Activated naive CD4-positive, alpha-beta T cell treated with anti-CD3 and anti-CD28 coated beads, Interleukin-2, amount 50 U/mL, for 24 hours (primary cell): ENCODE measurements around the gene FGF7.

Source experiments
- H3K27ac Mint-ChIP-seq: one replicate; pipeline ENCODE4 v1.8.0; 2021; ENCODE audit warnings: mild to moderate bottlenecking, mixed read lengths
- H3K27me3 Mint-ChIP-seq: one replicate; pipeline ENCODE4 v1.8.0; 2021; ENCODE audit warnings: mixed read lengths
- H3K36me3 Mint-ChIP-seq: one replicate; pipeline ENCODE4 v1.8.0; 2021; ENCODE audit warnings: mixed read lengths
- H3K4me1 Mint-ChIP-seq: one replicate; pipeline ENCODE4 v1.8.0; 2021; ENCODE audit warnings: mixed read lengths
- H3K4me3 Mint-ChIP-seq: one replicate; pipeline ENCODE4 v1.8.0; 2021; ENCODE audit warnings: mild to moderate bottlenecking, mixed read lengths
- H3K9me3 Mint-ChIP-seq: one replicate; pipeline ENCODE4 v1.8.0; 2021; ENCODE audit warnings: mixed read lengths

FGF7 gene

GRCh38 chr15:49427372-49427771 is 4.3 kb downstream of the FGF7 start:
- H3K4me3 Mint-ChIP-seq, result no peak overlapping the region
- no peaks in the 10 kb centered on the region for H3K36me3 Mint-ChIP-seq
- no peak overlapping the region for H3K27ac Mint-ChIP-seq

DNA sequence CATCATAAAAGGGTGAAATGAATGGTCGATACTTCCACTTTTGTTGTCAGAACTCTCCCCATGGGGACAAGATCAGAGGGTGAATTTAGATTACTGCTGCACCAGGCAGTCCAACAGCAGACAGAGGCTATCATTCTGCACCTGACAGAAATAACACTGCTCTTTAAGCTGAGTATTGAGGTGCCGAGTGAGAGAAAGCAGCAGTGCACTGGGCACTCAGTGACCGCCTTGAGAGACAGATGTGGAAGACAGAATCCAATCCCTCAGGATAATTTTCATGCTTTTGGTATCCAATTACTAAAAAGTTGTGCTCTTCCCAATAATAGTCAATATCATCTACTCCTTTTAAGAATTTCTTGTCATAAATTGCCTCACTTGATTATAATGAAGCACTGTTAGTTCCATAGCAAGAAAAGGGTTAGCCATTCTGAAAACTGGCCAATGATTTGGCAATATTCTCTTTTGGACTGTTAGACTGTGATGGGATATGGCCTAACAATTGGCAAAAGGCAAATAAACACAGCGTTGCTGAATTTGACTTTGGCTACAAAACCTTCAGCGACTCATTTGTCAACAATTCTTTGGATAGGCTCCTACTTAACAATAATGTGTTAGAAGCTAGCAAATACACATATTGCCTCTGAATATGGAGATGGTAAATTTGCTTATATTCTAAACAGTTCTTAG is 5.5 kb downstream of the FGF7 start:
- H3K4me3 Mint-ChIP-seq, result no peak overlapping the region
- no peak overlapping the region for H3K27ac Mint-ChIP-seq
- H3K9me3 Mint-ChIP-seq, result no peaks in the 10 kb centered on the region
- no peaks in the 10 kb centered on the region for H3K36me3 Mint-ChIP-seq
- H3K27me3 Mint-ChIP-seq, result no peaks in the 10 kb centered on the region
- H3K4me1 Mint-ChIP-seq, result no peaks in the 10 kb centered on the region

More at GRCh38 chr15:49427372-49427771, 4.3 kb downstream of the FGF7 start:
- Mint-ChIP-seq H3K4me1 (no peaks in the 10 kb centered on the region), H3K9me3 (no peaks in the 10 kb centered on the region), H3K27me3 (no peaks in the 10 kb centered on the region)

DNA sequence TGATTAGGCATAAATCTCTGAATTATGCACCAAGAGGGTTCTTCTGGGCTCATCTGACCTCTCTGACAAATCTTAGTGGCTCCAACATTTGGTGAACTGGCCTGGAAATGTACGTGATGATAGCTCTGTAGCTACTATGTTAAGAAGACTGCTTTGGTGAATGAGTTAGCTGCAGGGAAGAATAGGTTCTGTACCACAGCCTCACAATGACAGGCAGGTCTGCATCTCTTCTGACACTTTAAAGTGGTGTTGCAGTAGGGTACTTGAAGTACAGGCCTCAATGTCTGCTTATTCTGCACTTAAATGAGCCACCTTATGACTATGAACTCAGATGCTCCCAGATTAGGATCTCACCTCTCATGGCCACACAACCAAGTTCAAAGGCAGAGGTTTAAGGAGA is 7.0 kb downstream of the FGF7 start:
- H3K9me3 Mint-ChIP-seq, result no peaks in the 10 kb centered on the region
- no peaks in the 10 kb centered on the region for H3K27me3 Mint-ChIP-seq
- H3K4me3 Mint-ChIP-seq, result no peak overlapping the region
- no peak overlapping the region for H3K27ac Mint-ChIP-seq
- H3K4me1 Mint-ChIP-seq, result no peaks in the 10 kb centered on the region
- no peaks in the 10 kb centered on the region for H3K36me3 Mint-ChIP-seq

GRCh38 chr15:49435174-49435573 is 12.1 kb downstream of the FGF7 start:
- peaks cover 4% of the 10 kb centered on the region for H3K4me1 Mint-ChIP-seq
- no peaks in the 10 kb centered on the region for H3K27me3 Mint-ChIP-seq
- H3K9me3 Mint-ChIP-seq, result no peaks in the 10 kb centered on the region
- no peaks in the 10 kb centered on the region for H3K36me3 Mint-ChIP-seq
- H3K4me3 Mint-ChIP-seq, result no peak overlapping the region
- H3K27ac Mint-ChIP-seq, result no peak overlapping the region

- no peaks in the 10 kb centered on the region for H3K9me3 Mint-ChIP-seq
- H3K27ac Mint-ChIP-seq, result no peak overlapping the region
- H3K4me3 Mint-ChIP-seq, result no peak overlapping the region
- no peaks in the 10 kb centered on the region for H3K27me3 Mint-ChIP-seq
- no peaks in the 10 kb centered on the region for H3K36me3 Mint-ChIP-seq
- H3K4me1 Mint-ChIP-seq, result peaks cover 4% of the 10 kb centered on the region
These were observed 13.7 kb downstream of the FGF7 start for GRCh38 chr15:49436751-49437150.

- Mint-ChIP-seq H3K4me3 (no peak overlapping the region), H3K9me3 (no peaks in the 10 kb centered on the region), H3K4me1 (peaks cover 4% of the 10 kb centered on the region)
These were observed 16.1 kb downstream of the FGF7 start for GRCh38 chr15:49438962-49439631.

DNA sequence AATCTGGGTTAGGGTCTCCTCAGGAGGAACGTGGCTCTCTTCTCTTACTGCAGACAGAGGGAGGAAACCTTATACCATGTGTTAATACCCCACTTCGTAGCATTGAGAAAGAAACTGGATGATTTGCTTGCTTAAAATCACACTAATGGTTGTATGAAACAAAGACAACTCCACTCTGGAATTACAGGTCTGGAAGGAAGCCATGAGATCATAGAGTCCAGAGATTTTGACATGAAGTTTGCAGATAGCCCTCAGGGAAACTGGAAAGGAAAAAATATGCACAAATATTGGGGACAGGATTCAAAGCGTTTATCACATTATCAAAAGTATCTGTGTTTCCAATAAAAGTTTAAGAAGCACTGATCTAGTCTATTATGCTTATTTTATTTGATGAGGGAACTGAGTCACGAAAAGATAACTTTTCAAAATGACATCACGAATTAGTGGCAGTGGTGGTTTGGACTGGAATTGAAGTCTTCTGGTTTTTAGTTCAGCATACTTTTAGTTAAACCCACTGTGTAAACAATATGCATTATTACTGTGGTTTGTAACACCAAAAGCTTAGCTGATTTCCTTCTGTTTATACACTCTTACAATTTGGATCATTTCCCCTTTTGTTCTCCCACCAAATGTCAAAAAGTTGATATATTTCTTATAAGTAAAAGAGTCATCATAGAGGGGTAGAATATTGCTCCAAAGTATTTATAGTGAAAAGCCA is 16.8 kb downstream of the FGF7 start:
- Mint-ChIP-seq H3K27me3 (no peaks in the 10 kb centered on the region), H3K36me3 (no peaks in the 10 kb centered on the region), H3K4me1 (peaks cover 4% of the 10 kb centered on the region), H3K4me3 (no peak overlapping the region), H3K27ac (no peak overlapping the region), H3K9me3 (no peaks in the 10 kb centered on the region)

More at GRCh38 chr15:49438962-49439631, 16.1 kb downstream of the FGF7 start:
- Mint-ChIP-seq H3K27me3 (no peaks in the 10 kb centered on the region), H3K27ac (no peak overlapping the region), H3K36me3 (no peaks in the 10 kb centered on the region)

- H3K4me3 Mint-ChIP-seq, result no peak overlapping the region
- peaks cover 4% of the 10 kb centered on the region for H3K4me1 Mint-ChIP-seq
- no peaks in the 10 kb centered on the region for H3K27me3 Mint-ChIP-seq
- no peaks in the 10 kb centered on the region for H3K9me3 Mint-ChIP-seq
- H3K36me3 Mint-ChIP-seq, result no peaks in the 10 kb centered on the region
- no peak overlapping the region for H3K27ac Mint-ChIP-seq
These were observed 18.3 kb downstream of the FGF7 start for GRCh38 chr15:49441356-49441755.

GRCh38 chr15:49441816-49442215 is 18.8 kb downstream of the FGF7 start:
- H3K4me1 Mint-ChIP-seq, result peaks cover 4% of the 10 kb centered on the region
- no peak overlapping the region for H3K4me3 Mint-ChIP-seq
- no peaks in the 10 kb centered on the region for H3K9me3 Mint-ChIP-seq
- no peaks in the 10 kb centered on the region for H3K27me3 Mint-ChIP-seq
- H3K36me3 Mint-ChIP-seq, result no peaks in the 10 kb centered on the region
- no peak overlapping the region for H3K27ac Mint-ChIP-seq

DNA sequence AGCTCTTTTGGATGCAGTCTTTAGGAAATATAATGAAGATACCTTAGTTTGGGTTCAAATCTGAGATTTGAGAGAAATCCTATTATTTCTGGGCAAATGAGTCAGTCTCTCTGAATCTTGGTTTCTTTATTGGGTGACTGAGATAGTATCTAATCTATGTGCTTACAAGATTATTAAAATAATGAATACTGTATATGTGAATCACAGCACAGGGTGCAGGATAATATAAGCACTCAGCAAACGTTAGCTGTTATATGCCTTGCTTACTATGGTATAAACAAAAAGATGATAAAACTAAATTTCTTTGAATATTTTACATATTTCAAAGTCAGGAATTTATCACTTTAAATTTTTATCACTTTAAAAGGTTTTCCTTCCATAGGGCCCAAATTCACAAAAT is 29.6 kb downstream of the FGF7 start:
- Mint-ChIP-seq H3K4me3 (no peak overlapping the region), H3K36me3 (no peaks in the 10 kb centered on the region), H3K9me3 (no peaks in the 10 kb centered on the region), H3K4me1 (no peaks in the 10 kb centered on the region), H3K27ac (no peak overlapping the region), H3K27me3 (peaks cover 11% of the 10 kb centered on the region)

GRCh38 chr15:49456166-49456565 is 33.1 kb downstream of the FGF7 start:
- no peak overlapping the region for H3K27ac Mint-ChIP-seq

DNA sequence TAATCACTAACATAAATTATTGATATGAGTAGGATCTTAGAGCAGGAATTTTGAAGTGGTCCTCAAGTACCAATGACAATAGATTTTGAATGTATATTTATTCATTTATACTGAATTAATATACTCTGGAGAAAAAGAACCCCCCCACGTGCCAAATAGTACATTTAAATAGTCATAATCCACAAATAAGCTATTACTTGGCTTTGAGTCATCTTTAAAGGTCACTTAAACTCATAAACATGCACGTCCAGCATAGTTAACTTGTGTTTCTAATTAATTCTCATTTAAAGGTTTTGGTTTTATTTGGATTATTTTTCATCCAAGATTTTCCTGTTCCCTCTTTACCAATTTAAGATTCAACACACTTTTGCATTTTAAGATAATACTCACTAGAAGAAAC is 35.1 kb downstream of the FGF7 start:
- Mint-ChIP-seq H3K4me1 (no peaks in the 10 kb centered on the region), H3K27ac (no peak overlapping the region), H3K27me3 (peaks cover 7% of the 10 kb centered on the region), H3K4me3 (no peak overlapping the region), H3K9me3 (no peaks in the 10 kb centered on the region), H3K36me3 (no peaks in the 10 kb centered on the region)

More at GRCh38 chr15:49456166-49456565, 33.1 kb downstream of the FGF7 start:
- H3K27me3 Mint-ChIP-seq, result peaks cover 7% of the 10 kb centered on the region
- H3K4me3 Mint-ChIP-seq, result no peak overlapping the region
- no peaks in the 10 kb centered on the region for H3K36me3 Mint-ChIP-seq
- no peaks in the 10 kb centered on the region for H3K4me1 Mint-ChIP-seq
- no peaks in the 10 kb centered on the region for H3K9me3 Mint-ChIP-seq

GRCh38 chr15:49460411-49460941 is 37.4 kb downstream of the FGF7 start:
- Mint-ChIP-seq H3K4me3 (no peak overlapping the region), H3K4me1 (no peaks in the 10 kb centered on the region), H3K36me3 (no peaks in the 10 kb centered on the region), H3K27ac (no peak overlapping the region), H3K9me3 (no peaks in the 10 kb centered on the region), H3K27me3 (peaks cover 4% of the 10 kb centered on the region)

- Mint-ChIP-seq H3K4me3 (no peak overlapping the region), H3K27me3 (no peaks in the 10 kb centered on the region), H3K36me3 (no peaks in the 10 kb centered on the region), H3K9me3 (no peaks in the 10 kb centered on the region), H3K27ac (no peak overlapping the region), H3K4me1 (peaks cover 9% of the 10 kb centered on the region)
These were observed 39.3 kb downstream of the FGF7 start for GRCh38 chr15:49462232-49462844.

DNA sequence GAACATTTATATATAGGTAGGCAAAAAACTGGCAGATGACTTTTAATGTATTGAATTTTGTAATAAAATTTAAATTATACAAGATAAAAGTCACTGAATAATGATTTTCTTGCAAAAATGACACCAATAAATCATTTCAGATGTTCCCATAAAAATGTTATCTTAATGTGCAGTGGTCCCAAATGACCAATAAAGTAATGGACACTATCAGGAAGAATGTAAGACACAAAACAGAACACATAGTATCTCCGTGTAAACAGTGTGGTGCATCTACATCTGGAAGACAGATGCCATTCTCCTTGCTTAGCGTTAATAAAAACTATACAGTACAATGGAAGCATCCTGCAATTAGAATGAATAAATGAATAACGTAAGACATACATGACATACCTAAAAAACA is 41.5 kb downstream of the FGF7 start:
- Mint-ChIP-seq H3K4me3 (no peak overlapping the region), H3K4me1 (peaks cover 9% of the 10 kb centered on the region), H3K9me3 (no peaks in the 10 kb centered on the region), H3K27ac (no peak overlapping the region), H3K27me3 (no peaks in the 10 kb centered on the region), H3K36me3 (no peaks in the 10 kb centered on the region)
